NT2/D1 (cell line): ENCODE measurements around the gene SERPIND1.

ENCODE experiments used
- SUZ12 ChIP-seq: IDR thresholded peaks from 2 replicates; pipeline ENCODE4 v1.6.1; 2011; ENCODE audit not compliant: insufficient read length, insufficient read depth; ENCODE audit errors: extremely low read depth
- YY1 ChIP-seq: IDR thresholded peaks from 2 replicates; pipeline ENCODE4 v1.6.1; 2011; ENCODE audit not compliant: insufficient read length, insufficient read depth
- ZNF274 ChIP-seq: IDR thresholded peaks from 2 replicates; pipeline ENCODE4 v1.6.1; 2011; ENCODE audit warnings: mild to moderate bottlenecking, low read depth, low read length

- no peak for TF ChIP-seq SUZ12
- no peak for TF ChIP-seq YY1
- TF ChIP-seq ZNF274: no peak
Measured at GRCh38 chr22:20787746-20788626, 14.1 kb downstream of the SERPIND1 start.
